22Rv1 (cell line): ENCODE data around the gene KANK4.
A peak's percentile ranks its signal among the peaks of the same experiment; 100 is the strongest.

Experiments used
- H3K27ac ChIP-seq: fragments of 450-650 bp; 2 replicates; pipeline ENCODE4 v1.5.1; 2017
- ZFX ChIP-seq: fragments of 450-650 bp; IDR thresholded peaks from 2 replicates; pipeline ENCODE4 v1.6.1; 2017; ENCODE audit warnings: antibody characterized with exemption, borderline replicate concordance
- TF ChIP-seq, protein P1 (sequence below): fragments of 450-650 bp; IDR thresholded peaks from 2 replicates; pipeline ENCODE4 v1.5.1; 2017; ENCODE audit warnings: mild to moderate bottlenecking

Gene KANK4

DNA sequence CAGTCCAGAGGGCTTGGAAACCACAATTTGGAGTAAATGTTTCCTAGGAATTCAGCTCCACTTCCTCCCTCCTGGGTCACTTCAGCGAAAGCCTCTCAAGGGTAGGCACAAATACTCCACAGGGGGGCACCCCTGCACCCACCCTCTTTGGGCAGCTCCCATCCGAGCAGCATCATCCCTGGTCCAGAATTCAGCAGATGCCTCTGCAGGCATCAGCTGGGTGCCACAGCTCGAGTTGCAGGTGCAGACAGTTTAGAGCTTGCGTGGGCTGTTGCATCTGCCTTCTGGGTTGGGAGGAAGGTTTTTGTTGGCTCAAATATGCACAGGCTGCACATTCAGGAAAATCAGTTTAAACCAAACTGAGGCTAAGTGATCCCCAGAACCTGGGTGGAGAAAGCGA lies 25.0 kb downstream of the KANK4 start:
- TF ChIP-seq, protein P1, sequence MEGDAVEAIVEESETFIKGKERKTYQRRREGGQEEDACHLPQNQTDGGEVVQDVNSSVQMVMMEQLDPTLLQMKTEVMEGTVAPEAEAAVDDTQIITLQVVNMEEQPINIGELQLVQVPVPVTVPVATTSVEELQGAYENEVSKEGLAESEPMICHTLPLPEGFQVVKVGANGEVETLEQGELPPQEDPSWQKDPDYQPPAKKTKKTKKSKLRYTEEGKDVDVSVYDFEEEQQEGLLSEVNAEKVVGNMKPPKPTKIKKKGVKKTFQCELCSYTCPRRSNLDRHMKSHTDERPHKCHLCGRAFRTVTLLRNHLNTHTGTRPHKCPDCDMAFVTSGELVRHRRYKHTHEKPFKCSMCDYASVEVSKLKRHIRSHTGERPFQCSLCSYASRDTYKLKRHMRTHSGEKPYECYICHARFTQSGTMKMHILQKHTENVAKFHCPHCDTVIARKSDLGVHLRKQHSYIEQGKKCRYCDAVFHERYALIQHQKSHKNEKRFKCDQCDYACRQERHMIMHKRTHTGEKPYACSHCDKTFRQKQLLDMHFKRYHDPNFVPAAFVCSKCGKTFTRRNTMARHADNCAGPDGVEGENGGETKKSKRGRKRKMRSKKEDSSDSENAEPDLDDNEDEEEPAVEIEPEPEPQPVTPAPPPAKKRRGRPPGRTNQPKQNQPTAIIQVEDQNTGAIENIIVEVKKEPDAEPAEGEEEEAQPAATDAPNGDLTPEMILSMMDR, result peak; percentile 22; the same call in 1 of the 2 replicates
- TF ChIP-seq ZFX, result no peak
- no peak overlapping the region for H3K27ac ChIP-seq

DNA sequence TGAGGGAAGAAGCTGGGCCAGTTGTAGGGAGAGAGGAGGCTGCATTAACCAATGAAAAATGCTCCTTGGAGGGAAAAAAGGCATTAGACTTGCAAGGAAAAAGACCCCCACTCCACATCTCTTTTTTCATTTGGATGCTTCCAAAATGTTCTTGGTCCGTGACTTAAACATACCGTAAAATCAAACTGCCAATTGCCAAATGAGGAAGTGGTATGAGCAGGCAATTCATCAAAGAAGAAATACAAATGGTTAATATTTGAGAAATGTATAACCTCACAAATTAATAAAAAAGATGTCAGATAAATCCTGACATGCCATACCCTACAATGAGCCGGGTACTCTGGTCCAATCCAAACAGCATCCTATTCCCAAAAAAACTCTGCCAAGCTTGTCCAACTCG lies 30.6 kb downstream of the KANK4 start:
- no peak overlapping the region for H3K27ac ChIP-seq
- TF ChIP-seq, protein P1, result no peak
- no peak for TF ChIP-seq ZFX

DNA sequence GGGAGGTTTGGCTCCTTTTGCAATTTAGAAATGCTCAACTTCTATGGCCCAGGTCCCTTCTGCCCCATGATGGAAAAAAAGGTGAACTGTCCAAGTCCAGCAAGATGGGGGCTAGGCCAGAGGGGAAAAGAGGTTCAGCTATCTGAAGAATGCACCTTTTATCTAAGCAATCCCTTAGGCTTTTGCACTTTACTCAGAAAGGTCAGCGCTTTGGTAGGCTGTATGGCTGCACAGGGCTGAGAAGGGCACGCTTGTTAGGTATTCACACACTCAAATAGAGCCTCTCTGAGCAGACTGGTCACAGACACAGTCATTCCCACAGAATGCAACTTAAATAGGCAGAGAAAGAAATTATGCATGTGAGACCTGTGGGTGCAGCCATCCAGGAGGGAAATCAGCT lies 31.0 kb downstream of the KANK4 start:
- TF ChIP-seq ZFX, result no peak
- TF ChIP-seq, protein P1, result no peak
- no peak overlapping the region for H3K27ac ChIP-seq

DNA sequence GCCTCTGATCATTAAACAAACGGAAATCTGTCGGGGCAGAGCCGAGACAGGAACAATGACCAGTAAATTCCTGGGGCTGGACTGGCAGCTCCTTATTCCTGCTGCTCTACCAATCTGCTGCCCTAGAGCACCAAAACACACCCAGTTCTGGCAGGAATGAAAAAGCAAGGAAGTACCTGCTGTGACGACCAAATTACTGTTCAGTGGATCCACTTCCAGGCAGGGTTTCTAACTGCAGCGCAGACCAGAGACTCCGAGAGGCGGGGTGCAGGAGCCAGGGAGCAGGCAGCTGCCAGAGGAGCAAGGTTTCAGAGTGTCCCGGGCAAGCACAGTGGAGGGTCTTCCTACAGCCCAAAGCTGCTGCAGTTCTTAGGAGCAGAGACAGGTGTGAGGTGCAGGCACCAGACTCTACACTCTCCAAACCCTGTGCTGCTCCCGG lies 32.4 kb downstream of the KANK4 start:
- H3K27ac ChIP-seq, result no peak overlapping the region
- no peak for TF ChIP-seq ZFX
- TF ChIP-seq, protein P1, result no peak

DNA sequence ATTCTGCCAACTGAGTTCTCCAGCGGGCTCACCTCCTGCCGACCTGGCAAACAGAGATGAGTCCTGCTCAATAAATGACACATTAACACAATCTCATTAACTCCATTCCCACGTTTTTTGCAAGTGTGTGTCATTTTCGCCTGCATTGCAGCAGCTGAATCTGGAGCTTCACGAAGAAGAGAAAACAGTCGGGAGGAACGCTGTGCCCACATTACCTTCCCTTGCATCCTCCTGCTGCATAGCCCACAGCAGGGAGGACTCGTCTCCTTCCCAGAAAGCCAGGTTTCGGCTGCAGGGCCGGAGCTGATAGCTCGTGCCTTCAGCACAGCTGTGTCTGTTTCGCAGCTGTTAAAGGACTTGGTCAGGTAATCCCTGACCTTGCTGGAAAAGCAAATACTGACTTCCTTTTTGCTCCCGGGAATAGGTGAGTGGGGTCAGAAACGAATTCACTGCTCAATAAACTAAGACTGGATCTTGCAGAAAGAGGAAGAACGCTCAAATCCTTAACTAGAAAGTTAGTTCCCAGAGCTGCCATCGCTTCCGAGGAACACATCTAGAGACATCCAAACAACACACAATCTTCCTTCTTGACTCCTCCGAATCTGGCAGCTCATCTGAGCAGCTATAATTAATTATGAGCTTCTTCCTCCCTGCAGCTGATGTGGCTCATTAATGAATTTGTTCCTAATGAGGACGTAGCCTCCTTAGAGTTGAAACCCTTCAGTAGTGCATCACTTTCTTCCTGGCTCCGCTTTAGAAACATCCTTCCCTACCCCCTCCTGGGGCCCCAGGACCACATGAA lies 33.0 kb downstream of the KANK4 start:
- no peak for TF ChIP-seq ZFX
- TF ChIP-seq, protein P1, result no peak
- no peak overlapping the region for H3K27ac ChIP-seq

DNA sequence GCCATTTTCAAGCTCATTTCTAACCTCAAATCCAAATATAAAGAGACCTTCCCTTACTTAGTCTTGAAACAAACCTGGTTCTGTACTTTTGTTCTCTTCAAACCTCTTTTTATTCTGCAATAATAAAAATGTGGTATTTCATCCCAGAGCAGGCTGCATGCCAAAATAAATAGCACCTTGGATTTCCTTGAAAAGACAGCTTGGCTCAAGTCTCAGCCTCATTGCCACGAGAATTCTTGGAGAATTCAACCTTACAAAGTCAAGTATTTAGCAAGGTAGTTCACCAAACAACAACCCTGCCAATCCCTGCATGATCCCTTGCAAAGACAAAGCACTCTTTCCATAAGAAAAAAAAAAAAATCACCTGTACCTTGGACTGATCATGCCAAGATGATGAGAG lies 33.8 kb downstream of the KANK4 start:
- no peak for TF ChIP-seq ZFX
- TF ChIP-seq, protein P1, result no peak
- no peak overlapping the region for H3K27ac ChIP-seq

DNA sequence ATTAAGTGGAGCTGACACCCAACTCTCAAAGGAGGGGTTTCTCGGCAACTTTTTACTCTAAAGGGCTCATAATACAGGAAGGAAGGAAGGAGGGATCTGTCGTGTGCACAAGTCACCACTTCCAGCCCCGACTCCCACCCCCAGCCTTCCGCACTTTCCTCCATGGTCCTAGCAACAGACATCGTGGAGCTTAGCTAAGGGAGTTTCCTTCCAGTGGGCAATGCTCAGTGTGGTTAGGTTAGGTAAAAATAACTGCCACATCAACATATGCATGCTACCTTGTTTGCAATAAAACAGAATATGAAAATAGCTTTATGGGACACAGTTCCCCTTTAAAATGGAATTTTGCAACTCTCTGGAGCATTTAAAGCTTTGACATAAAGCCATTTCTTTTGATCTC lies 35.2 kb downstream of the KANK4 start:
- no peak overlapping the region for H3K27ac ChIP-seq
- TF ChIP-seq, protein P1, result no peak
- no peak for TF ChIP-seq ZFX
